CD4-positive, alpha-beta T cell treated with Interleukin-2 at 100 ng/mL for 4 hours (primary cell): ENCODE results near the gene OR13C2.
"Not testable (repeated sequence)": the region's sequence is repeated elsewhere in the genome, so short reads cannot be mapped to it uniquely, and the experiment has no call there.

Experiments
- DNase-seq: peaks from one replicate; pipeline ENCODE4 v3.0.0-alpha.2; 2020; ENCODE audit warnings: low spot score

OR13C2 gene, protein sequence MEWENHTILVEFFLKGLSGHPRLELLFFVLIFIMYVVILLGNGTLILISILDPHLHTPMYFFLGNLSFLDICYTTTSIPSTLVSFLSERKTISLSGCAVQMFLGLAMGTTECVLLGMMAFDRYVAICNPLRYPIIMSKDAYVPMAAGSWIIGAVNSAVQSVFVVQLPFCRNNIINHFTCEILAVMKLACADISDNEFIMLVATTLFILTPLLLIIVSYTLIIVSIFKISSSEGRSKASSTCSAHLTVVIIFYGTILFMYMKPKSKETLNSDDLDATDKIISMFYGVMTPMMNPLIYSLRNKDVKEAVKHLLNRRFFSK

DNA sequence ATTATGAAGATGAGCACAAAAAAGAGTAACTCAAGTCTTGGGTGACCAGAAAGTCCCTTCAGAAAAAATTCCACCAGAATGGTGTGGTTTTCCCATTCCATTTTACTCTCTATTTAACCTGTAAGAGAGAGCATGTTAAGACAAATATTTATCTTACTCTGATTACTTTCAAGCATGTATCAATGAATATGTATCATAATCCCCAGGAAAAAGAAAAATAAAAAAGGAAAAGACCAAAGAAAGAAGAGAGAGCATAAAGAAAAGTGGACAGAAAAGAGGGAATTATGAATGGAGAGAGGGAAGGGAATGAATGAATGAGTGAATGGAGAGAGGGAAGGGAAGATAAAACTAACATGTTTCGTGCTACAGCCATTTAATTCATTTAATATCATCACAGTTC is at the start of gene OR13C2:
Gene OR13C2 (minus strand): TSS at position 101 of the 400 bp plus-strand sequence. CDS start 0 bp downstream, at position 101.
- not testable (repeated sequence) for DNase-seq

DNA sequence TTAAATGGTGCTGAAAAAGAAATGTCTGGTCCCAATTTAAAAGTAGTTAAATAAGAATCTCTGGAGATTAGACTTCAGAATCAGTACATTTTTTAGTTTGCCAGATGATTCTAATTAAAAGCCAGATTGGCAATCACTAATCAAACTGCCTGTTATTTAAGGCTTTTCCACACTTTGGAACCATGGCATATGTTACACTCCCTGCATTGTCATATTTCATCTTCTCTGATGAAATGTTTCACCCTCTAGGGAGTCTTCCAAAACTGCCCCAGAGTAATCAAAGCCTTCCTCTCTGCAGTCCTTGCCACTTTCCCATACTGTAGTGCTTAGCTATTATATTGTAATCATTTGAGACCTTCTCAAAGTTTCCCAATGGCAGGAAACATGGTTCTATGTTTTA is 30.0 kb upstream of the OR13C2 start:
- DNase-seq: no peak

DNA sequence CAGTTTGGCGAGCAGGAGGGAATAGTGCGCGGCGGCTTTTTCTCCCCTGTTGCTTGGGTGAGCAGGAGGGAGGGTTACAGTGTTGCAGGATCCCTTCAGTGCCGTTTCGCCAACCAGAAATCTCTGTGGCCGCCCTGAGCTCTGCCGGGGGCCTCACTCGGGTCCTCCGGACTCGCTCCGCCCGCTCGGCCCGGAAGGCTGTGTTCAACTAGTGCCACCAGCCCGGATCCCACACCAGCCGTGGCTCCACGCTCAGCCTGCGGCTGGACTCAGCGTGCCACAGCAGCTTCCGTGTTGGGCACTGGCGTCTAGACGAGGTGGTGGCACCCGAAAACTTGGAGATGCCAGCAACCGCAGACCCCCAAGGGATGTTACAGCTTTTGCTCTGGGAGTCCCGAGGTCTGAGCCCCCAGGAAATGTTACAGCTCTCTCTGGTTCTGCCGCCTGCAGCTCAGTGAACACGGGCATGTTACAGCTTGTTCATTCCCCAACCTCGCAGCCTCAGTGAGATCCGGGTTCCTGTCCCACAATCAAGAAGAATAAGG is 28.6 kb upstream of the OR13C2 start:
- no peak for DNase-seq

- DNase-seq: not testable (repeated sequence)
Measured at GRCh38 chr9:104625964-104626363, 20.5 kb upstream of the OR13C2 start.

- no peak for DNase-seq
Measured at GRCh38 chr9:104618104-104618503, 12.7 kb upstream of the OR13C2 start, which contains the start of gene OR13C9. TSS of gene OR13C9 (minus strand) at chr9:104618204. CDS start at chr9:104618204, 0 bp downstream.

DNA sequence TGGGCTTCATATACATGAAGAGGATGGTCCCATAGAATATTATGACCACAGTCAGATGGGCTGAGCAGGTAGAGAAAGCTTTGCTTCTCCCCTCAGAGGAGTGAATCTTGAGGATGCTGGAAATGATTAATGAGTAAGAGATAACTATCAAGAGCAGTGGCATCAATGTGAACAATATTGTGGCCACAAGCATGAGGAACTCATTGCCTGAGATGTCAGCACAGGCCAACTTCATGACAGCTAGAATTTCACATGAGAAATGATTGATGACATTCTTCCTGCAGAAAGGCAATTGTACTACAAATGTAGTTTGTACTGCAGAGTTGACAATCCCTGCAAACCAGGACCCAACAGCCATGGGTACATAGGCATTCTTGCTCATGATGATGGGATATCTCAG is 12.0 kb upstream of the OR13C2 start:
- DNase-seq: no peak

DNA sequence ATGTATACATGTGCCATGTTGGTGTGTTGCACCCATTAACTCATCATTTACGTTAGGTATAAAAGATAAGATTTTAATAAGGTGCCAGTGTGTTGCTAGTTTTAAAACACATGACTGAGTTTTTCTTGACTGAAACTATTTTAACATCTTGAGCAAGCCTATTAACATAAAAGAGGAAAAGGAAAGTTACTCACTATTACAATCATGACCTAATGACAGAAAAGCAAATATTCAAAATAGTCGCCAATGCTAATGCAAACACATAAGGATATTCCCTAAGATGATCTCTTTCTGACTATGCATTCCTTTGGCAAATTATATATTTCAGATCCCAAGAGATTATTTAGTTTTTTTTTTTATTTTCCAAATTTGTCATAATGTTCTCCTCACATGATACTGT is 5.8 kb upstream of the OR13C2 start:
- DNase-seq: no peak

- no peak for DNase-seq
Measured at GRCh38 chr9:104608336-104608735, 2.9 kb upstream of the OR13C2 start.

GRCh38 chr9:104606152-104606551 is 725 bp upstream of the OR13C2 start:
- no peak for DNase-seq

DNA sequence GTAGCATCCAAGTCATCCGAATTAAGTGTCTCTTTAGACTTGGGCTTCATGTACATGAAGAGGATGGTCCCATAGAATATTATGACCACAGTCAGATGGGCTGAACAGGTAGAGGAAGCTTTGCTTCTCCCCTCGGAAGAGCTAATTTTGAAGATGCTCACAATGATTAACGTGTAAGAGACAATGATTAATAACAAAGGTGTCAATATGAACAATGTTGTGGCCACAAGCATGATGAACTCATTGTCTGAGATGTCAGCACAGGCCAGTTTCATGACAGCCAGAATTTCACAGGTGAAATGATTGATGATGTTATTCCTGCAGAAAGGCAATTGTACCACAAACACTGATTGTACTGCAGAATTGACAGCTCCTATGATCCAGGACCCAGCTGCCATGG is 626 bp downstream of the OR13C2 start:
- no peak for DNase-seq

- DNase-seq: not testable (repeated sequence)
Measured at GRCh38 chr9:104599313-104599712, 6.1 kb downstream of the OR13C2 start, which contains the start of gene OR13C5. TSS of gene OR13C5 (minus strand) at chr9:104599413. CDS start at chr9:104599413, 0 bp downstream.

- DNase-seq: not testable (repeated sequence)
Measured at GRCh38 chr9:104598749-104599148, 6.7 kb downstream of the OR13C2 start.

DNA sequence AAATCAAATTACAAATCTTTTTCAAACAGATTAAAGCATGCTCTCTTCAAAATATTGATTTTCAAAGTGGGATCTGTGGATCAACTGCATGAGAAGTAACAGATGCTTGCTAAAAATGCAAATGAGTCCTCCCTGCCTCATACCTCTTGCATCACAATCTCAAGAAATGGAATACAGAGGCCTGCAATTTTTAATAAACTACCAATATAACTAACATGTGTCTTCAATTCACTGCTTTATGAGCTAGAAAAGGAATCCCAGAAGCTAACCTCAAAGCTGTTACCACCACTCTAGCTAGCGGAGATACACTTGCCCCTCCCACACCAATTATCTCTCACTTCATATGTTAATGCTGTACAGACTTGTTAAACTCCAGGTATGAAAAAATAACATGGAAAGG is 15.8 kb downstream of the OR13C2 start:
- DNase-seq: no peak

DNA sequence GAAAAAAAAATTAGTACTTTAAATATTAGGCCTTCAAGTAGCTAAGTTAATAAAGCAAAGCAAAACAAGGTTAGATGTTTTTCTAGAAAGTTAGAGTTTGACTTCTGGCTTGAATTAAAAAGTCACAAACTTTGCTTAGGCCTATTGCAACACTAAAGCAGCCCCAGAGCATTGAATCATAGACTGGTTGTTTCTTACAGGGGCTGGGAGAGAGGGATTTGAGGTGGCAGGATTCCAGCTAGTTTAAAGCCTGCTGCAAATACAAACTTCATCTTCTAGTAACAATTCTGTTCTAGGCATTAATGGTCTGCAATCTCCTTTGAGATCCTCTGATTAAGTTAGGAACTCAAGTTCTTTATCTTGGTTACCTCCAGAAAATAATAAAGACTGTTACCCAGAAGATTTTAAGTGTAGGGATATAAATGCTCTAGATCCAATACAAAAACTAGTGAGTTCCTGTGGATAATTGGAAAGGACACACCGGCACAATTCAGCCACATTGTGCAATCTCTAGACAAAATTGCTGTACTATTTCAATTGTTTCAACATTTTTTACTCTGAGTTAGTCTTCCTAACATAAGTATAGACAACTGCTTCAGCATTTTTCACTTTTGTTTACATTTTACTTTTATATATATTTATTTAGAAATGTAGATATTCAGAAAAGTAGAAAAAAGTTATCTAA is 18.8 kb downstream of the OR13C2 start:
- no peak for DNase-seq

- DNase-seq: no peak
Measured at GRCh38 chr9:104580562-104580961, 24.9 kb downstream of the OR13C2 start.

DNA sequence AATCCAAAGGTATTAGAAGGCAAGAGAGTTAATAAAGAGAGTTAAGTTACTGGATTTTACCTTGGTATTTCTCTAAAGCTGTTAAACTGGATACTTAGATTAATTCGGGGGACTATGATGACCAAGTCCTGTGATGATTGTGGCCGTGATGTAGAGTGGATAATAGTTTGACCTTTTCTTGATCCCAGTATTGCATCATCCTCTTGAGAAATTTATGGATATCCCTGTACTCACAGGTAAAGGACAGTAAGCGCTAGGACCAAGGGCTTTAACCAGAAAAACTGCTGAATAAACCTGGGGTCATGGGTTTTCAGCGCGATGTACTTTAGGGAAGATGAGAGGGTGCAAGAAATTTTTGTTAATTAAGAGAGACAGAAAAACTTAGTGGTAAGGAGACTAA is 28.2 kb downstream of the OR13C2 start:
- no peak for DNase-seq

DNA sequence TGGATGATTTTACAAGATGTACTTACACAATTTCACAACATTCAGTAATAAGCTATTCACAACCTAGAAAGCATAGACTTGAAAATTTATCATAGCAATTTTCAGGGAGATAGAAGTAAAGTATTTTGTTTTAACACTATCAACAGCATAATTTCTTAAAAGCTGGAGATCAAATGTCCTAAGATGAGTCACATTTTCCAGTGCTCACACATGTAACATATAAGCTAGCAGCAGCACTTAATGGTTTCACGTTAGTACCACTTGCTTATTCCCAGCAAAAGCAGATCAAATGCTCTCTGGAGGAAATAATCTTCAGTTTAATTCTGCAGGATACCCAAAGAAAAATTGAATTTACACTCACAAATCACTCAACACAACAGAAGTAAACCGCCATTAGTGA is 30.0 kb downstream of the OR13C2 start:
- DNase-seq: no peak

- no peak for DNase-seq
Measured at GRCh38 chr9:104572612-104573011, 32.8 kb downstream of the OR13C2 start.

DNA sequence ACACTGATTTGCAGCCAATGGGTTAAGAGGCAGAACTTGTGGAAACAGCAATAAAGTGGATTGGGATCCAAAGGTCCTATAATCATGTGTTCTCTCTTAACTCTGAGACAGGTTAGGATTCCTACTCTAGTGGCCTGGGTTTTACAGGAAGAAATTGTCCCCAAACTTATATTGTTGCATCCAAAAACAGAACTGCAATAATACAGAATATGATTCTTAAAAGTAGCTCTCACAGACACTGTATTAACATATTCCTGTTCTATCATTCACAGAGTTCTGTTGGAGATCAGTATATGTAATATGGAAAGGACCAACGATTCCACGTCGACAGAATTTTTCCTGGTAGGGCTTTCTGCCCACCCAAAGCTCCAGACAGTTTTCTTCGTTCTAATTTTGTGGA is 36.6 kb downstream of the OR13C2 start, which contains the start of gene OR13C8:
Gene OR13C8 (plus strand): TSS at position 301 of the 400 bp plus-strand sequence. CDS start 0 bp downstream, at position 301.
- no peak for DNase-seq

- no peak for DNase-seq
Measured at GRCh38 chr9:104564358-104564757, 41.1 kb downstream of the OR13C2 start.

DNA sequence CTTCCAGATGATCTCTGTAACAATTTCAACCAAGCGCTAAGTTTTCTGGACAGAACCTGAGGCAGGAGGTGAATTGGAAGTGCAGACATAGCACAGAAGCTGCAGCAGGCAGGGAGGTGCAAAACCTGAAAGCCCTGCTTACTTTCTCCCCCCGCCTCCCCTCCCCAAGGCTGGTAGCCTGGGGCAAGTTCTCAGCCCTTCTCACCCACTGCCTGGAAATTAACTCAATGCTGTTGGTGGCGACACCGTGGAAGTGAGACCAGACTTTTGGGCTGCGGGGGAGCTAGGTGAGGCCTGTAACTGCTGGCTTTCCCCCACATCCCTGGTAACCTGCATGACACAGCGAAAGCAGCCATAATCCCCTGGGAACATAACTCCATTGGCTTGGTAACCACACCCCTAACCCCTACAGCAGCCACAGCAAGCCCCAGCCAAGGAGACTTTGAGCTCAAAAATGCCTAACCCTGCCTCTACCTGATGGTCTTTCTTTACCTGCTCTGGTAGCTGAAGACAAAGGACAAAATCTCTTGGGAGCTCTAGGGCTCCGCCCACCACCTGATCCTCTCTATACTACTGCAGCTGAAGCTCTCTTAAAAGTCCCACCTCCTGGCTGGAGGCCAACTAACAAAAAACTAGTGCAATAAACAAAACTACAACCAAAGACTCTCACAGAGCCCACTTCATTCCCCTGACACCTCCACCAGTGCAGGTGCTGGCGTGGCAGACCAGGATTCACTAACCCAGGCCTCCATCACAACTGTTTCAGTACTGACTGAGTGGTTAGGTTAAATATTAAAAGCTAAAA is 48.4 kb downstream of the OR13C2 start:
- DNase-seq: no peak

GRCh38 chr9:104555521-104555920 is 49.9 kb downstream of the OR13C2 start:
- DNase-seq: no peak
